BJ (cell line): ENCODE data around the gene PLA2G2D. TPM values are rescaled to one million over a fixed set of nuclear protein-coding genes. Genes with fewer than 3 reads are reported as not detected.

Source experiments
- CTCF ChIA-PET: fragments of 350-600 bp; formaldehyde crosslinking; extraction: SDS; loops from one replicate; lab custom pipeline; 2021; ENCODE audit warnings: antibody characterized with exemption, inconsistent platforms; lab: Yijun Ruan, JAX
- POLR2A ChIA-PET: fragments of 300-600 bp; sonication (Branson Sonifier 250); formaldehyde crosslinking; extraction: SDS; loops from one replicate; lab custom pipeline; 2021; ENCODE audit warnings: antibody characterized with exemption; lab: Charles Lee
- DNase-seq: peaks from one replicate; pipeline ENCODE4 v3.0.0-alpha.2; 2011; ENCODE audit warnings: low read depth
- H3K27me3 ChIP-seq: 2 replicates; pipeline ENCODE4 v1.6.0; 2011; ENCODE audit warnings: low read length; ENCODE audit not compliant: control insufficient read depth, insufficient read depth
- H3K36me3 ChIP-seq: 2 replicates; pipeline ENCODE4 v1.5.1; 2011; ENCODE audit warnings: low read length; ENCODE audit not compliant: control insufficient read depth, insufficient read depth
- H3K4me3 ChIP-seq: 2 replicates; pipeline ENCODE4 v1.5.1; 2011; ENCODE audit warnings: low read depth, mild to moderate bottlenecking, control low read depth, low read length
- polyA plus RNA-seq: library from polyadenylated mRNA; depleted of rRNA; stranded (reverse); fragments of >200 nt; gene quantifications from 2 replicates; pipeline ENCODE4 v1.2.3, GENCODE V29; 2011
- TF ChIP-seq, protein P1 (sequence below): IDR thresholded peaks from 2 replicates; pipeline ENCODE4 v1.5.1; 2011; ENCODE audit warnings: low read depth, mild to moderate bottlenecking, control low read depth, inconsistent platforms, low read length, moderate library complexity; ENCODE audit not compliant: insufficient read depth

Gene PLA2G2D
- polyA plus RNA-seq, 1 experiment, result not detected

DNA sequence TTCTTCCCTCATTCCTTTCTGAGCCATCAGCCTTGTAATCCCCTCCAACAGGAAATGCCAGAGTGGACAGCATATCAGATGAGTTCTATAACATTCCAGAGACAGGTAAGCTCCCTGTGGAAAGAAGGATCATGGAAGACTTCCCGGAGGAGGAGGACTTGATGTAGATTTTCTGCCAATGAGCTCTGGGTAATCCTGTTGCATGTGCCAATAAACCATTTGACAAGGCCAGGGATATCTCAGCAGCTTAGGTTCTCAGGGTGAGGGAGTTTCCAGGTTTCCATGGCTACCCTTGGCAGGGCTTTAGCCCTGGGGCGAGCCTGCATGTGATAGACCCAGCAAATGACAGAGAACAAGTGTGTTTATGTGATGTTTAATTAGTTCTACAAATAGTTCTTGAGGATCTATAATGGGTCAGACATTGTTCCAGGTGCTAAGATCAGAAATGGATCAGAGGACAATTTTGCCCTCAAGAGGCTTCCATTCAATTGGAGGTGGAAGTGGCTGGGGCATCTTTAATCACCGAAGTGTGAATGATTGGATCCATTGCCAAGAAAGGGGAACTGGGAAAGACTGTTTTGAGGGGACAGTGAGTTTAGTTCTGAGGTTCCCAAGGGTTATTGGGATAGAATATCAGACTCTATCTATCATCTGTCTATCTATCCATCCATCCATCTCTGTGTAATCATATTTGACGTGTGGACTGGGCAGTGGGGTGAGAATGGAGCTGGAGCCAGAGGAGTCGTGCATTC lies 42.5 kb downstream of the PLA2G2D start:
- no peak for DNase-seq
- TF ChIP-seq, protein P1, sequence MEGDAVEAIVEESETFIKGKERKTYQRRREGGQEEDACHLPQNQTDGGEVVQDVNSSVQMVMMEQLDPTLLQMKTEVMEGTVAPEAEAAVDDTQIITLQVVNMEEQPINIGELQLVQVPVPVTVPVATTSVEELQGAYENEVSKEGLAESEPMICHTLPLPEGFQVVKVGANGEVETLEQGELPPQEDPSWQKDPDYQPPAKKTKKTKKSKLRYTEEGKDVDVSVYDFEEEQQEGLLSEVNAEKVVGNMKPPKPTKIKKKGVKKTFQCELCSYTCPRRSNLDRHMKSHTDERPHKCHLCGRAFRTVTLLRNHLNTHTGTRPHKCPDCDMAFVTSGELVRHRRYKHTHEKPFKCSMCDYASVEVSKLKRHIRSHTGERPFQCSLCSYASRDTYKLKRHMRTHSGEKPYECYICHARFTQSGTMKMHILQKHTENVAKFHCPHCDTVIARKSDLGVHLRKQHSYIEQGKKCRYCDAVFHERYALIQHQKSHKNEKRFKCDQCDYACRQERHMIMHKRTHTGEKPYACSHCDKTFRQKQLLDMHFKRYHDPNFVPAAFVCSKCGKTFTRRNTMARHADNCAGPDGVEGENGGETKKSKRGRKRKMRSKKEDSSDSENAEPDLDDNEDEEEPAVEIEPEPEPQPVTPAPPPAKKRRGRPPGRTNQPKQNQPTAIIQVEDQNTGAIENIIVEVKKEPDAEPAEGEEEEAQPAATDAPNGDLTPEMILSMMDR, result no peak
- ChIA-PET CTCF (interaction anchor here (0.7 to 1.2 kb wide), 2 partner anchors 9 to 37 kb away, joined by 3 to 4 read pairs; no protein-coding TSS in a partner anchor), POLR2A (no interaction called here)
- peaks cover 1% of the 10 kb centered on the region for H3K27me3 ChIP-seq
- no peaks in the 10 kb centered on the region for H3K36me3 ChIP-seq
- H3K4me3 ChIP-seq, result no peak overlapping the region

- Histone ChIP-seq H3K4me3 (no peak overlapping the region), H3K27me3 (peaks cover 1% of the 10 kb centered on the region), H3K36me3 (no peaks in the 10 kb centered on the region)
- POLR2A ChIA-PET, result no interaction called here
- TF ChIP-seq, protein P1, result no peak
- no peak for DNase-seq
- CTCF ChIA-PET, result interaction anchor here (0.7 to 1.2 kb wide), 2 partner anchors 9 to 37 kb away, joined by 3 to 4 read pairs; no protein-coding TSS in a partner anchor
Measured at GRCh38 chr1:20076223-20076622, 43.1 kb downstream of the PLA2G2D start.

GRCh38 chr1:20075345-20075744 lies 44.0 kb downstream of the PLA2G2D start:
- CTCF ChIA-PET, result interaction anchor here (1.2 kb wide), 1 partner anchor 10 kb away, joined by 3 read pairs; no protein-coding TSS in a partner anchor
- TF ChIP-seq, protein P1, result no peak
- no peak for DNase-seq
- Histone ChIP-seq H3K4me3 (no peak overlapping the region), H3K36me3 (no peaks in the 10 kb centered on the region), H3K27me3 (peaks cover 1% of the 10 kb centered on the region)
- POLR2A ChIA-PET, result no interaction called here

DNA sequence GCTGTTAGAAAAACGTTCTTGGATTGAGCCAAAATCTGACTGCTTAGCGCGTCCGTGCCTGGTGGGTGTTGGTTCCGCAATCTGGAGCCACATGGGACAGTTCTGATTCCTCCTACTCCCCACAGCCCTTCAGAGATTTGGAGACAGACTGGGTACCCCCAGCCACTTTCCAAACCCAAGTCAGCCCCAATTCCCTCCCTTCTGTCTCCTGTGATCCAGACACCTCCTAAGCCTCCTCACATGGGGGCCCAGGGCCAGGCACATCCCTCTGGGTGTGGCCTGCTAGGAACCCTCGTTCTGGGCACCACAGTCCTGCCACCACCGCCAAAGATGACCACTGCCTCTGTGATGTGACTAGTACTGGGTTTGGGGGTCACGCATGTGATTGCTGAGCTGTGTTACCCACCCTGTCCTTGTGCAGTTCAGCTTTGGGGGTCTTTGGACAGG lies 44.6 kb downstream of the PLA2G2D start:
- no peak for DNase-seq
- Histone ChIP-seq H3K36me3 (no peaks in the 10 kb centered on the region), H3K27me3 (peaks cover 1% of the 10 kb centered on the region), H3K4me3 (no peak overlapping the region)
- ChIA-PET CTCF (interaction anchor here (0.8 kb wide), 1 partner anchor 121 kb away, joined by 3 read pairs; no protein-coding TSS in a partner anchor), POLR2A (no interaction called here)
- TF ChIP-seq, protein P1, result no peak

GRCh38 chr1:20074055-20074724 lies 45.1 kb downstream of the PLA2G2D start:
- TF ChIP-seq, protein P1, result no peak
- ChIA-PET CTCF (interaction anchor here (0.8 kb wide), 1 partner anchor 121 kb away, joined by 3 read pairs; no protein-coding TSS in a partner anchor), POLR2A (interaction anchor here (0.6 to 0.7 kb wide), 2 partner anchors 10 to 97 kb away, joined by 5 to 9 read pairs; no protein-coding TSS in a partner anchor)
- no peak for DNase-seq
- Histone ChIP-seq H3K4me3 (no peak overlapping the region), H3K36me3 (no peaks in the 10 kb centered on the region), H3K27me3 (peaks cover under 1% of the 10 kb centered on the region)
